Trophoblast cell (in vitro differentiated cells and primary cell): Measurements from ENCODE around the gene CDKAL1.

Source experiments
- DNase-seq, 2 donors: peaks; one replicate each; pipeline ENCODE4 v3.0.0-alpha.2; 2016
- H2AFZ ChIP-seq: 2 replicates; pipeline ENCODE4 v1.6.1; 2013; ENCODE audit warnings: low read length, moderate library complexity, mild to moderate bottlenecking; ENCODE audit not compliant: insufficient read depth, poor library complexity
- H2AK5ac ChIP-seq: 2 replicates; pipeline ENCODE4 v1.6.1; 2013; ENCODE audit warnings: mild to moderate bottlenecking, low read length
- H2BK120ac ChIP-seq: 2 replicates; pipeline ENCODE4 v1.6.1; 2013; ENCODE audit warnings: low read length, mild to moderate bottlenecking, moderate library complexity; ENCODE audit not compliant: insufficient read depth, poor library complexity
- H2BK12ac ChIP-seq: 2 replicates; pipeline ENCODE4 v1.6.1; 2013; ENCODE audit warnings: mild to moderate bottlenecking, low read length, moderate library complexity
- H2BK5ac ChIP-seq: 2 replicates; pipeline ENCODE4 v1.6.1; 2013; ENCODE audit warnings: low read length, low read depth, moderate library complexity, mild to moderate bottlenecking; ENCODE audit not compliant: poor library complexity
- H3K14ac ChIP-seq: 2 replicates; pipeline ENCODE4 v1.6.1; 2013; ENCODE audit warnings: mild to moderate bottlenecking, low read length
- H3K18ac ChIP-seq: 2 replicates; pipeline ENCODE4 v1.6.1; 2013; ENCODE audit warnings: mild to moderate bottlenecking, low read length
- H3K23ac ChIP-seq: 2 replicates; pipeline ENCODE4 v1.6.1; 2013; ENCODE audit warnings: low read length
- H3K27ac ChIP-seq: 2 replicates; pipeline ENCODE4 v1.5.1; 2013; ENCODE audit warnings: low read depth, mild to moderate bottlenecking, inconsistent platforms, low read length, moderate library complexity
- H3K27me3 ChIP-seq: 2 replicates; pipeline ENCODE4 v1.6.1; 2013; ENCODE audit warnings: inconsistent platforms, mild to moderate bottlenecking, low read length, moderate library complexity; ENCODE audit not compliant: insufficient read depth
- H3K36me3 ChIP-seq, 2 experiments: 1 replicate in 1 of 2; 2 replicates in 1 of 2; pipeline ENCODE4 v1.6.1; 2013; ENCODE audit warnings: low read length in 2 of 2, mild to moderate bottlenecking in 2 of 2, moderate library complexity in 1 of 2; ENCODE audit not compliant: insufficient read depth in 2 of 2, control insufficient read depth in 1 of 2
- H3K4ac ChIP-seq: 2 replicates; pipeline ENCODE4 v1.6.1; 2013; ENCODE audit warnings: low read depth, mild to moderate bottlenecking, low read length, moderate library complexity
- H3K4me1 ChIP-seq, 2 experiments: 1 replicate in 1 of 2; 2 replicates in 1 of 2; pipeline ENCODE4 v1.6.1; 2013; ENCODE audit warnings: low read length in 2 of 2, mild to moderate bottlenecking in 2 of 2, moderate library complexity in 1 of 2; ENCODE audit not compliant: insufficient read depth in 2 of 2, control insufficient read depth in 1 of 2
- H3K4me2 ChIP-seq: 2 replicates; pipeline ENCODE4 v1.6.1; 2013; ENCODE audit warnings: inconsistent platforms, mild to moderate bottlenecking, low read length, moderate library complexity
- H3K4me3 ChIP-seq: 2 replicates; pipeline ENCODE4 v1.5.1; 2013; ENCODE audit warnings: mild to moderate bottlenecking, low read depth, low read length, inconsistent platforms
- H3K79me1 ChIP-seq: one replicate; pipeline ENCODE4 v1.6.1; 2013; ENCODE audit warnings: low read length
- H3K79me2 ChIP-seq: 2 replicates; pipeline ENCODE4 v1.6.1; 2013; ENCODE audit warnings: low read length, mild to moderate bottlenecking; ENCODE audit not compliant: control insufficient read depth, insufficient read depth, poor library complexity
- H3K9ac ChIP-seq: 2 replicates; pipeline ENCODE4 v1.6.1; 2013; ENCODE audit warnings: mild to moderate bottlenecking, low read length
- H3K9me3 ChIP-seq: 2 replicates; pipeline ENCODE4 v1.6.1; 2013; ENCODE audit warnings: low read depth, mild to moderate bottlenecking, control low read depth, inconsistent platforms, low read length; ENCODE audit not compliant: insufficient read depth
- H4K12ac ChIP-seq: 2 replicates; pipeline ENCODE4 v1.6.1; 2013; ENCODE audit warnings: low read depth, mild to moderate bottlenecking, low read length, moderate library complexity
- H4K8ac ChIP-seq: 2 replicates; pipeline ENCODE4 v1.6.1; 2013; ENCODE audit warnings: low read depth, mild to moderate bottlenecking, low read length, moderate library complexity
- H4K91ac ChIP-seq: one replicate; pipeline ENCODE4 v1.6.1; 2013; ENCODE audit warnings: low read depth, mild to moderate bottlenecking, low read length, moderate library complexity
- WGBS: extraction: QIAGEN DNeasy Blood & Tissue Kit; methylation state at CpG from one replicate; pipeline ENCODE4 v1.1.7; 2013; ENCODE audit warnings: missing lambda C conversion rate; ENCODE audit not compliant: insufficient read length, insufficient coverage; ENCODE audit errors: extremely low coverage; 5-methylcytosine and 5-hydroxymethylcytosine counted together

Gene CDKAL1

GRCh38 chr6:20674664-20675063 is 140.4 kb downstream of the CDKAL1 start:
- Histone ChIP-seq H2AK5ac (no peak overlapping the region), H3K9ac (no peak overlapping the region), H3K79me1 (no peaks in the 10 kb centered on the region), H3K4me2 (no peak overlapping the region), H3K18ac (no peak overlapping the region), H3K79me2 (no peaks in the 10 kb centered on the region), H3K14ac (no peak overlapping the region), H3K27me3 (no peaks in the 10 kb centered on the region), H4K91ac (no peak overlapping the region), H2AFZ (no peak overlapping the region), H4K8ac (no peak overlapping the region), H3K23ac (no peak overlapping the region), H2BK120ac (no peak overlapping the region), H3K4ac (no peak overlapping the region), H3K4me1 (no peaks in the 10 kb centered on the region), H3K36me3 (no peaks in the 10 kb centered on the region), H2BK5ac (no peak overlapping the region), H3K9me3 (no peaks in the 10 kb centered on the region), H2BK12ac (no peak overlapping the region), H3K4me3 (no peak overlapping the region), H4K12ac (no peak overlapping the region), H3K27ac (no peak overlapping the region)
- no CpG with 5 or more reads among the region's 1 CpG for WGBS
- DNase-seq = no peak

DNA sequence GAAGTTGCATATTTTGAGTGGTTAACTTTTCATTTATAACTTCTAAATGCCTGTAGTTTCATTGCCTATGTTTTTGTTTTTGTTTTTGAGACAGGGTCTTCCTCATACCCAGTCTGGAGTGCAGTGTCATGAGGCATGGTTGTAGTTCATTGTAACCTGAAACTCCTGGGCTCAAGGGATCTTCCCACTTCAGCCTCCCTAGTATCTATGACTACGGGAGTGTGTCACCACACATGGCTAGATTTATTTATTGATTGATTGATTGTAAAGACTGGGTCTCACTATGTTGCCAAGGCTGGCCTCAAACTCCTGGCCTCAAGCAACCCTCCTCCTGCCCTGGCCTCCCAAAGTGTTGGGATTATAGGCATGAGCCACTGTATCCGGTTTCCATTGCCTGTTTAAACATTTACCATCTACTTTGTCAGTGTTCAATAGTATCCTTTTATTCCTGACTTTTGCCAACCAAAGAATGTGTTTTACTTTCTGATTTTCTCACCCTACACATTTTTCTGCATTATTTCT is 144.6 kb downstream of the CDKAL1 start:
- no CpG with 5 or more reads among the region's 2 CpGs for WGBS

DNA sequence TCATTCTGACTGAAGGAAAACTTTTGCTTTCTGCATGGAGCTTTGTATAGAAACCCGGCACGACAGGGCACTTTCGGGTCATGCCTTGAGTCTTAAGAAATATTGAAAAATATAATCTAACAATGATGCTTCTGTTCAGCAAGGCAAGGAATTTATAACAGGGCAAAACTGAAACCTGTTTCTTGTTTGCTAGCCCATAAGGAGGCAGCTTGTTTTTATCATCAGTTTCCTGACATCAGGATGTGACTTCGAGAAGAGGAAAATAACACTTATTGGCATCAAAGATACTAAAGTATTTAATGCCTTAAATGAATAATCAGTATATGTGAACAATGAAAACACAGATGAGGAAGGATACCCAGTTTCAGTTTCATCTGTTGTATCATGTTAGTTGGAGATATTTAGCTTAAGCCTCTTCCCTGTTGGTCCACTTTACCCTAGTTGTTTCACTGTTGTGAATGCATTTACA is 146.5 kb downstream of the CDKAL1 start:
- H4K12ac ChIP-seq = no peak overlapping the region

More for the DNA sequence above, 144.6 kb downstream of the CDKAL1 start:
- Histone ChIP-seq H2BK12ac (no peak overlapping the region), H2AFZ (no peak overlapping the region), H3K18ac (no peak overlapping the region), H3K79me2 (no peaks in the 10 kb centered on the region), H3K4me2 (no peak overlapping the region), H3K9ac (no peak overlapping the region), H2BK120ac (no peak overlapping the region), H2BK5ac (no peak overlapping the region), H3K23ac (no peak overlapping the region), H3K36me3 (no peaks in the 10 kb centered on the region), H3K4me1 (no peaks in the 10 kb centered on the region), H3K79me1 (no peaks in the 10 kb centered on the region), H3K4me3 (no peak overlapping the region), H3K4ac (no peak overlapping the region), H4K91ac (no peak overlapping the region), H3K14ac (no peak overlapping the region), H4K12ac (no peak overlapping the region), H3K27me3 (no peaks in the 10 kb centered on the region), H3K9me3 (no peaks in the 10 kb centered on the region), H4K8ac (no peak overlapping the region), H3K27ac (no peak overlapping the region), H2AK5ac (no peak overlapping the region)
- DNase-seq = no peak

GRCh38 chr6:20681243-20681684 is 147.0 kb downstream of the CDKAL1 start:
- H3K27ac ChIP-seq = no peak overlapping the region
- no peak overlapping the region for H2AK5ac ChIP-seq
- H2BK120ac ChIP-seq = no peak overlapping the region
- H3K79me1 ChIP-seq = no peaks in the 10 kb centered on the region
- H3K27me3 ChIP-seq = no peaks in the 10 kb centered on the region
- H3K4ac ChIP-seq = no peak overlapping the region
- H3K9ac ChIP-seq = no peak overlapping the region
- H3K4me3 ChIP-seq = no peak overlapping the region
- no peak overlapping the region for H2BK5ac ChIP-seq
- no peak overlapping the region for H4K8ac ChIP-seq
- H2BK12ac ChIP-seq = no peak overlapping the region
- no peak overlapping the region for H3K18ac ChIP-seq
- H3K9me3 ChIP-seq = no peaks in the 10 kb centered on the region
- H2AFZ ChIP-seq = no peak overlapping the region
- no peaks in the 10 kb centered on the region for H3K79me2 ChIP-seq
- H3K14ac ChIP-seq = no peak overlapping the region
- H3K4me1 ChIP-seq = no peaks in the 10 kb centered on the region
- no peaks in the 10 kb centered on the region for H3K36me3 ChIP-seq
- H3K4me2 ChIP-seq = no peak overlapping the region
- H3K23ac ChIP-seq = no peak overlapping the region
- no peak overlapping the region for H4K91ac ChIP-seq
- no peak overlapping the region for H4K12ac ChIP-seq
- DNase-seq = no peak

More for the DNA sequence above, 146.5 kb downstream of the CDKAL1 start:
- Histone ChIP-seq H3K27ac (no peak overlapping the region), H2BK12ac (no peak overlapping the region), H3K79me1 (no peaks in the 10 kb centered on the region), H2AK5ac (no peak overlapping the region), H3K4ac (no peak overlapping the region), H4K91ac (no peak overlapping the region), H3K4me3 (no peak overlapping the region), H3K27me3 (no peaks in the 10 kb centered on the region), H3K23ac (no peak overlapping the region), H3K14ac (no peak overlapping the region), H3K4me1 (no peaks in the 10 kb centered on the region), H3K4me2 (no peak overlapping the region), H2BK120ac (no peak overlapping the region), H3K9me3 (no peaks in the 10 kb centered on the region), H3K79me2 (no peaks in the 10 kb centered on the region), H2BK5ac (no peak overlapping the region), H4K8ac (no peak overlapping the region), H3K9ac (no peak overlapping the region), H2AFZ (no peak overlapping the region), H3K18ac (no peak overlapping the region), H3K36me3 (no peaks in the 10 kb centered on the region)
- DNase-seq = no peak
- no CpG with 5 or more reads among the region's 4 CpGs for WGBS
